Stimulated activated CD4-positive, alpha-beta T cell treated with anti-CD3 and anti-CD28 coated beads, Interleukin-4, amount 100 ng/mL, for 4 hours (primary cell): Measurements from ENCODE around the gene HNRNPR.

Experiments
- DNase-seq, 2 experiments: peaks; one replicate each; pipeline ENCODE4 v3.0.0-alpha.2; 2020

The HNRNPR gene

DNA sequence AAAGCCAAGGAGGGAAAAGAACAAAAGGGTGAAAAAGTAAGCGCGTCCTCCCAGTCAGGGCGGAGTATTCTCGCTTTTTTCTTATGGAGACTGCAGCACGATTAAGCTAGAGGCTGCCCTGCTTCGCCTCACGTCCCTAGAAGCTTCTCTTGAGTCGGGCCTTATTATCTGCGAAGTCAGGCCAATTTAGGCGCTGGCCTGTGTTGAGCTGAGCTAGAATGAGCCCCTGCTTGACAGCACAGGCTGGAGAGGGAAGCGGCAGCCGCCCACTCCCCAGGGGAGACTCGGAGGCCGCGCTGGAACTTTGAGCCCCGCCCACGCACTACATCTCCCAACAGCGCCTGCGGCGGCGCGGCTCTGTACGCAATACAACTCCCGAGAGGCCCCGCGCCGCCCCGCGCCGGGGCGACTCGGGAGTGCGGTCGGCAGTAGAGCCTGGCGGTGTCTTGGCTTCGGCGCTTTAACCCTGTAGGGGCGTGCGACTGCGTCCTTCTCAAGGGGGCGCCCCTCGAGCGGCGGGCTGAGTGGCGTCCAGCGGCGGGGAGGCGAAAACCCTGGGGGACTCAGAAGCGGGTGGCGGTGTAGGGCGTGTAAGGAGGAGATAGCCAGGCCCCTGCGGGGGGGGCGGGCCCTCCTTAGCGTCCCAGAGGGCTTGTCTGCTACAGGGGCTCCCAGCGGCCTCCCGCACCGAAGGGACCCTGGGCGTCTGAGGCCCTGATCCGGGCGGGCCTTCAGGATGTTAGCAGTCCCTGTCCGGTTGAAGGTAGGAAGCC is 24.7 kb upstream of the HNRNPR start:
- peak; percentile 84 to 86 for DNase-seq

GRCh38 chr1:23367791-23368561 is 23.9 kb upstream of the HNRNPR start:
- peak; percentile 94 to 99 for DNase-seq

DNA sequence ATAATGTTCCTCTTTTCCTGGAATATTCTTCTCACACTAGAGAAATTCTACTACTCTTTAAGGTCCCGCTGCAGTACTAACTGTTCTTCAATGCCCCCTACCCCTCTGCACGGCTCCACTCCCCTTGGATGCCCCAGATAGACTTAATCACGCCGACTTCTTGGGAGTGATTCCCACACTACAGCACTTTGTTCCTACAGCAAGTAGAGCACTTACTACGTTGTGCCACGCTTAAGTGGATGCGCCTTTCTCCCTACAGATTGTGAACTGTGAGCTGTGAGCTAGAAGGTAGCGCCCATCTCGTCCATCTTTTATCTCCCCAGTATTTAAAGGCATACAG is 23.3 kb upstream of the HNRNPR start:
- DNase-seq = no peak

- no peak for DNase-seq
These were observed 22.5 kb upstream of the HNRNPR start for GRCh38 chr1:23366598-23366997.

DNA sequence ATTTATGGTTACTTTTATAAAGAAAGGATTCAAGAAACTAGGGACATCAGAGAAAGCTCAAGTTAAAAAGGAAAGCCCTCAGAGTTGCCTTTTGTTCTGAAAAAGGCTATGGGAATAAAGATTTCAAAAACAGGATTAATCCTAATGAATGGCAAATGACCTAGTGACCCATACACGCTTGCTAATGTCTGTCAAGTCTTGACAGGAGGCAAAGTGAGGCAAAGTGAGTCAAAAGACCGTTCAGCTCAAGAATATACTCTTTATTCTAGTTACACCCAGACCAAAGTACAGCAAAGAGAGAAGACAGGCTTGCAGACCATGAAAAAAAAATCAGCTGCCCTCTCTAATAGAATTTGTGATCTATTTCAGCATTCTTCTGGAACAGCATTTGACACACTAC is 22.1 kb upstream of the HNRNPR start:
- DNase-seq = no peak

DNA sequence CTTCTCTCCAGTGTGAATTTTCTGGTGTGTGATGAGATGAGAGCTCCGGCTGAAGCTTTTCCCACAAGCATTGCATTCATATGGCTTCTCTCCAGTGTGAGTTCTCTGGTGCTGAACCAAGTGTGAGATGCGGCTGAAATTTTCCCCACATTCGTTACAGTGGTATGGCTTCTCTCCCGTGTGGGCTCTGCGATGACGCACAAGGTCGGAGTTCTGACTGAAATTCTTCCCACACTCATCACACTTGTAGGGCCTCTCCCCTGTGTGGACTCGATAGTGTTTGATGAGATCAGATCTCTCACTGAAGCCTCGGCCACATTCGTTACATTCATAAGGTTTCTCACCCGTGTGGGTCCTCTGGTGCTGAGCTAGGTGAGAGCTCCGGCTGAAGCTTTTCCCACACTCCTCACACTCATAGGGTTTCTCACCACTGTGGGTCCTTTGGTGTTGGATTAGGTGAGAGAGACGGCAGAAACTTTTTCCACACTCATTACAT is 18.2 kb upstream of the HNRNPR start:
- DNase-seq = no peak

DNA sequence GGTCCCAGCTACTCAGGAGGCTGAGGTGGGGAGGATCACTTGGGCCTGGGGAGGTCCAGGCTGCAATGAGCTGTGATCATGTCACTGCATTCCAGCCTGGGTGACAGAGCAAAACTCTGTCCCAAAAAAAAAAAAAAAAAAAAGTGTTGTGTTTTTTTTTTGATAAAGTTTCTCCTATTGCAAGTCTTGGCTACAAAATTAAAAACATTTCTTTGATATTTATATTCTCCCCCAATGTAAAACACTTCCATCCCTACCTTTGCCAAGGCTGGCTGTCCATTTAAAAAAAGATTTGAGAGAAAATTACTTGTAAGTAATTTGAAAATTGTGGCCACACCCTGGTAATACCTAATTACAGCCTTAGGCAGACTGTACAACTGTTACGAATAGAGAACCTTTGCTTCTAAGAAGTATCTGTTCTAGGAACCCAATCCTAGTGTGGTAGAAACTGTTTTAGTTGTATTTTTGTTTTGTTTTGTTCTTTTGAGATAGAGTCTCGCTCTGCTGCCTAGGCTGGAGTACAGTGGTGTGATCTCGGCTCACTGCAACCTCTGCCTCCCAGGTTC is 14.3 kb upstream of the HNRNPR start:
- no peak for DNase-seq

DNA sequence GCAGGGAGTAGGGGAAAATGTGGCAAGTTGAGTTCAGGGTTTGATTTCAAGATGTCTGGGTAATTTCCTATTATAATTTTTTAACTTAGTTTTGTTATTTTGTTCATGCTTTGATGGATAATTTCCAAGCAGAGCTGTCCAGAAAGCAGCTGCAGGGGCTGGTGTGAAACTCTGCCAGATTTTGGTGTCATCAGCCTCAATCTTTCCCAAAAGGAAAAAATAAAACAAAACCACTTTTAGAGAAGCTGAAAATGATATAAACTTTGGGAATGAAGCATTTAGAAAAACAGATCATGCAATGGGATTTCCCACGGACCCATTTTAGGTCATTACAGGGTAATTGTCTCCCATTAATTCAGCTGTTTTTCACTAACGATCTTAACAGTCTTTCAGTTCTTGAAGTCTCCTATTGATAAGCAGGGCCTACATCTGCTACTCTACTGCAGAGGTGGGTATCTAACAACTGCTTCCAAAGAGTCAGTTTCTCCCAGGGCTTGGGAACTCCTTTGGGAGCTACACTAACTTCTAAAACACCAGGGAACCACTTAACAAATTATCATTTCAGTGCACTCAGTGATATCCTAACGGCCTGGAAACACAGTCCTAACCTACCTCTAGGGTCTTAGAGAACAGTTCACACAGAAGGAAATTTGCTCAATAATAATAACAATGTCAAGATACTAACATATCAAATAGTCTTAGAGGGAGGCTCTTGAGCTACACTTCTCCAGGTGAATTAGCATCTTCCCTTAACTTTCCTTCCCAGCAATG is 13.2 kb upstream of the HNRNPR start:
- no peak for DNase-seq

DNA sequence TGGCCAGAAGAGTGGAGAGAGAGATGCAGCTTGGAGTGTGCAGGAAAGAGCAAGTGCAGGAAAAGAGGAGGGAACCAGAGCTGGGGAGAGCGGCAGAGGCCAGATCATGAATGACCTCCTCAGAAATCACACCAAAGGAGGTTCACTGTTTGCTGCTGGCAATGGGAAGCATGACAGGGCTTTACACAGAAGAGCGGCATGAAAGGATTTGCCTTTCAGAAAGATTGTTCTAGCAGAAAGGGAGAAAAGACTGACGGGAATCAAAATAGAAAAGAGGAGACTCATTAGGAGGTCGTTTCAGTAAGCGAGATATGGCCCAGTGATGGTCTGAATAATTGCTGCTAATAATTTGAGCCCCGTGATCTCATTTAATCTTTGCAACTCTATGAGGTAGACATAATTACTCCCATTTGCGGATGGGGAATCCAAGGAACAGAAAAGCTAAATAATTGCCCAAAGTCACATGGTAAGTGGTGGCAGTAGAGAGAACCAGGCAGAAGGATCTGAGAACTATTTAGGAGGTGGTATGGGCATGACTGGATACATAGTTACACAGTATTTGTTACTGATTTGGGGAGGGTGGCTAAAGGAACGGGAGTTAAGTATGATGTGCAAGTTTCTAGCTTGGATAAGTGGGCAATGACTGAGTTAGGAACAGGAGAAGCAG is 12.5 kb upstream of the HNRNPR start:
- no peak for DNase-seq

- DNase-seq = no peak
These were observed 10.2 kb upstream of the HNRNPR start for GRCh38 chr1:23354245-23354644.

GRCh38 chr1:23352096-23352695 is 8.1 kb upstream of the HNRNPR start:
- DNase-seq = no peak

DNA sequence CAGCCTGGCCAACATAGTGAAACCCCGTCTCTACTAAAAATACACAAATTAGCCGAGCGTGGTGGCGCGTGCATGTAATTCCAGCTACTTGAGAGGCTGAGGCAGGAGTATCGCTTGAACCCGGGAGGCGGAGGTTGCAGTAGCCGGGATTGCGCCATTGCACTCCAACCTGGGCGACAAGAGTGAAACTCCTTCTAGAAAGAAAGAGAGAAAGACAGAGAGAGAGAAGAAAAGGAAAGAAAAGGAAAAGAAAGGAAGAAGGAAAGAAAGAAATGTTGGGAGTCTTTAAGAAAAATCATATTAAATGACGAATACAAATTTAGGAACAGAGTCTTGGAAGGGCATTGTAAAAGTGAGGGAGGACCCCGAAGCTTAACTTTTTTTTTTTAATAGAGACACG is 1.8 kb upstream of the HNRNPR start:
- DNase-seq = no peak

- DNase-seq = no peak
These were observed 946 bp upstream of the HNRNPR start for GRCh38 chr1:23344987-23345472.

GRCh38 chr1:23343221-23344110 is 618 bp downstream of the HNRNPR start:
- DNase-seq = peak; percentile 52 to 77

GRCh38 chr1:23341931-23342692 is 2.0 kb downstream of the HNRNPR start:
- DNase-seq = no peak

GRCh38 chr1:23339632-23340031 is 4.5 kb downstream of the HNRNPR start:
- DNase-seq = no peak

- no peak for DNase-seq
These were observed 6.2 kb downstream of the HNRNPR start for GRCh38 chr1:23337869-23338268.

DNA sequence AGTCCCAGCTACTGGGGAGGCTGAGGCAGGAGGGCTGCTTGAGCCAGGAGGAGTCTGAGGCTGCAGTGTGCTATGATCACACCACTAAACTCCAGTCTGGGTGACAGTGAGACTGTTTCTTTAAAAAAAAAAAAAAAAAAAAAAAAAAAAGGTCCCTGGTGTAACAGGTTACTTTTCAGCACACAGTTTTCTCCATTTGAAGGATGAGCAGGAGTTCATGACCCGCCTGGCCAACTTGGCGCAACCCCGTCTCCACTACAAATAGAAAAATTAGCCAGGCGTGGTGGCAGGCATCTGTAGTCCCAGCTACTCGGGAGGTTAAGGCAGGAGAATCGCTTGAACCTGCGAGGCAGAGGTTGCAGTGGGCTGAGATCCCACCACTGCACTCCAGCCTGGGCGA is 12.4 kb downstream of the HNRNPR start:
- no peak for DNase-seq

DNA sequence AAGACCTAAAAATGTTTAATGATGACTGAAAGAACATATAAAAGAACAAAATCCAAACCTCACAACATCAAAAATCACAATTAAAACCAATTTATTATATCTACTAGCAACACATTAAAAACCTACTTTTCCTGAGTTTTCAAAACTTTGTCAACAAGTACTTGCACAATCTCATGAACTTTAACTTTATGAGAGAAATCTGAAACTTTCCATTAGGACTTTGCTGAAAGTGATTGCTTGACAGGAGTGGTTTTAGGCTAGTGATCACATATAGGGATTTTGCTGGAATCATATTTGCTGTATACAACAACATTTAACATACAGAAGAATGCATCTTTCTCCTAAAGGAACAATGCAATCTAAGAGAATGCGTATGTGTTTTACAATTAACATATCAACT is 13.2 kb downstream of the HNRNPR start:
- DNase-seq = no peak

DNA sequence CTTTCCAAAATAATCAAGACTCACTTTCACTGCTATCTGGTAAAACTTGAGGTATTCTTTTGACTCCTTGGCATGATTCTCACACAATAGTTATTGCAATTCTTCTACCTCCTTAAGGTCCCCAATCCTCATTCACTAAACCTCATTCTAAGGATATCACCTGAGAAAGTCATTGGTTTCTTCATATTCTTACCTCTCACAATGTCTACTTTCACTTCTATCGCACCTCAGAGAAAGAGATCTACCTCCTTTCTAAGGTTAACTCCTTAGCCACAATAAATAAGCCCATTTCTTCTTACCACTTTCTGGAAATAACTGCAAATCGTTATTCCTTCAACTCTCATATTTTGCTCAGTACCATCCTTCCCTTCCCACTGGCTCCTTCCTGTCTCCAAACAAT is 18.7 kb downstream of the HNRNPR start:
- no peak for DNase-seq
